H1 (cell line): ENCODE measurements around the gene LHFPL6. TPM values are rescaled to one million over a fixed set of nuclear protein-coding genes. Genes with fewer than 3 reads are reported as not detected.

Experiments used
- CTCF ChIA-PET: fragments of 300-600 bp; sonication (Branson Sonifier 250); formaldehyde crosslinking; loops from one replicate; lab custom pipeline; 2021; ENCODE audit not compliant: partially characterized antibody; lab: Charles Lee
- POLR2A ChIA-PET: fragments of 300-600 bp; sonication (Branson Sonifier 250); formaldehyde crosslinking; loops from one replicate; lab custom pipeline; 2021; ENCODE audit warnings: inconsistent platforms; ENCODE audit not compliant: partially characterized antibody; lab: Charles Lee
- DNase-seq, 2 experiments: peaks; one replicate each; pipeline versions ENCODE4 v3.0.0 to v3.0.0-alpha.2; 2010 to 2022; ENCODE audit warnings: low spot score in 2 of 2, low read depth in 1 of 2, mixed read lengths in 1 of 2
- FAIRE-seq: peaks from 2 replicates; lab custom pipeline; 2011; peaks lifted over from hg19 to GRCh38; lab: Jason Lieb, UNC
- H2AFZ ChIP-seq: 2 replicates; pipeline ENCODE4 v1.8.1; 2012; ENCODE audit warnings: low read length, inconsistent platforms
- H2AK5ac ChIP-seq: 2 replicates; pipeline ENCODE4 v1.6.1; 2013; ENCODE audit warnings: low read depth, low read length
- H2BK120ac ChIP-seq: replicated peaks from 2 replicates; pipeline ENCODE3; 2013; ENCODE audit warnings: low read depth, low read length, inconsistent platforms
- H2BK12ac ChIP-seq: 2 replicates; pipeline ENCODE4 v1.6.1; 2013; ENCODE audit warnings: low read depth, low read length
- H2BK15ac ChIP-seq: 2 replicates; pipeline ENCODE4 v1.6.1; 2013; ENCODE audit warnings: low read length
- H2BK20ac ChIP-seq: 2 replicates; pipeline ENCODE4 v1.6.1; 2013; ENCODE audit warnings: low read length
- H2BK5ac ChIP-seq: 2 replicates; pipeline ENCODE4 v1.6.1; 2013; ENCODE audit warnings: low read depth, low read length
- H3K14ac ChIP-seq: 2 replicates; pipeline ENCODE4 v1.6.1; 2013; ENCODE audit warnings: inconsistent platforms; ENCODE audit not compliant: insufficient read length
- H3K18ac ChIP-seq: 2 replicates; pipeline ENCODE4 v1.6.1; 2013; ENCODE audit warnings: low read length; ENCODE audit errors: extremely low read depth
- H3K23ac ChIP-seq: 2 replicates; pipeline ENCODE4 v1.6.1; 2013; ENCODE audit warnings: inconsistent platforms; ENCODE audit not compliant: insufficient read length
- H3K23me2 ChIP-seq: 2 replicates; pipeline ENCODE4 v1.6.1; 2013; ENCODE audit warnings: low read depth, low read length
- H3K27ac ChIP-seq: 2 replicates; pipeline ENCODE4 v1.6.1; 2011; ENCODE audit warnings: low read depth, low read length, inconsistent platforms
- H3K27me3 ChIP-seq, 4 experiments: replicated peaks in 1 of 4; 1 replicate in 1 of 4; 2 replicates in 3 of 4; pipeline versions ENCODE4 v1.6.1 to v1.8.1; 2011 to 2013; ENCODE audit warnings: low read length in 3 of 4, mild to moderate bottlenecking in 3 of 4, inconsistent platforms in 2 of 4, mixed read lengths in 2 of 4, moderate library complexity in 1 of 4; ENCODE audit not compliant: control insufficient read depth in 3 of 4, insufficient read depth in 3 of 4; ENCODE audit errors: extremely low read depth in 1 of 4
- H3K36me3 ChIP-seq, 4 experiments: 2 replicates each; pipeline versions ENCODE4 v1.6.1 to v1.8.1; 2011 to 2013; ENCODE audit warnings: mild to moderate bottlenecking in 4 of 4, low read length in 3 of 4, moderate library complexity in 2 of 4, control low read depth in 1 of 4, inconsistent platforms in 1 of 4; ENCODE audit not compliant: insufficient read depth in 4 of 4, control insufficient read depth in 2 of 4
- H3K4ac ChIP-seq: replicated peaks from 2 replicates; pipeline ENCODE3; 2013; ENCODE audit warnings: low read length, low read depth, mixed read lengths, inconsistent platforms; ENCODE audit not compliant: insufficient read length
- H3K4me1 ChIP-seq, 4 experiments: replicated peaks in 1 of 4; 1 replicate in 1 of 4; 2 replicates in 3 of 4; pipeline versions ENCODE4 v1.6.1 to v1.8.1; 2011 to 2013; ENCODE audit warnings: low read length in 3 of 4, inconsistent platforms in 2 of 4, mixed read lengths in 1 of 4; ENCODE audit not compliant: insufficient read depth in 4 of 4, control insufficient read depth in 3 of 4
- H3K4me2 ChIP-seq, 2 experiments: 2 replicates each; pipeline versions ENCODE4 v1.6.1 to v1.8.1; 2011 to 2013; ENCODE audit warnings: low read depth in 2 of 2, low read length in 2 of 2, control low read depth in 1 of 2, inconsistent platforms in 1 of 2, mild to moderate bottlenecking in 1 of 2; ENCODE audit not compliant: insufficient read depth in 1 of 2
- H3K4me3 ChIP-seq, 4 experiments: fragments of 200-600, 300-600 bp in 1 of 4; sonication (generic), shearing (Covaris generic), sonication (Bioruptor Twin) in 1 of 4; 2 replicates each; pipeline versions ENCODE4 v1.5.1 to v1.8.1; 2011 to 2016; ENCODE audit warnings: low read length in 4 of 4, low read depth in 3 of 4, control low read depth in 2 of 4, inconsistent platforms in 2 of 4, mild to moderate bottlenecking in 2 of 4, mixed read lengths in 1 of 4, moderate library complexity in 1 of 4; ENCODE audit not compliant: insufficient read depth in 2 of 4; ENCODE audit errors: extremely low read depth in 1 of 4
- H3K56ac ChIP-seq: replicated peaks from 2 replicates; pipeline ENCODE3; 2013; ENCODE audit warnings: low read depth, mild to moderate bottlenecking, mixed read lengths, low read length, inconsistent platforms; ENCODE audit not compliant: insufficient read length
- H3K79me1 ChIP-seq: 2 replicates; pipeline ENCODE4 v1.6.1; 2013; ENCODE audit warnings: low read depth, low read length, control low read depth
- H3K79me2 ChIP-seq, 2 experiments: 2 replicates each; pipeline versions ENCODE4 v1.6.1 to v1.8.1; 2012 to 2013; ENCODE audit warnings: low read length in 2 of 2, mild to moderate bottlenecking in 2 of 2, inconsistent platforms in 1 of 2; ENCODE audit not compliant: insufficient read depth in 2 of 2, control insufficient read depth in 1 of 2
- H3K9ac ChIP-seq, 4 experiments: replicated peaks in 1 of 4; 1 replicate in 1 of 4; 2 replicates in 3 of 4; pipeline versions ENCODE4 v1.6.1 to v1.8.1; 2011 to 2013; ENCODE audit warnings: low read depth in 3 of 4, low read length in 3 of 4, control low read depth in 2 of 4, mild to moderate bottlenecking in 2 of 4, moderate library complexity in 2 of 4, inconsistent platforms in 1 of 4; ENCODE audit errors: extremely low read depth in 1 of 4
- H3K9me3 ChIP-seq, 2 experiments: 2 replicates each; pipeline versions ENCODE4 v1.6.1 to v1.8.1; 2012 to 2013; ENCODE audit warnings: mild to moderate bottlenecking in 2 of 2, moderate library complexity in 2 of 2, control low read depth in 1 of 2, inconsistent platforms in 1 of 2, low read depth in 1 of 2, low read length in 1 of 2, mixed read lengths in 1 of 2; ENCODE audit not compliant: insufficient read depth in 2 of 2
- H4K20me1 ChIP-seq, 2 experiments: replicated peaks in 1 of 2; 2 replicates each; pipeline versions ENCODE3 to v1.8.1; 2011 to 2013; ENCODE audit warnings: inconsistent platforms in 2 of 2, low read length in 2 of 2, mild to moderate bottlenecking in 1 of 2; ENCODE audit not compliant: insufficient read depth in 2 of 2, control insufficient read depth in 1 of 2
- H4K5ac ChIP-seq: 2 replicates; pipeline ENCODE4 v1.6.1; 2013; ENCODE audit warnings: low read length, low read depth, mixed read lengths, inconsistent platforms; ENCODE audit not compliant: insufficient read length
- H4K8ac ChIP-seq: 2 replicates; pipeline ENCODE4 v1.8.0; 2013; ENCODE audit warnings: mild to moderate bottlenecking, moderate library complexity, low read length, inconsistent platforms; ENCODE audit not compliant: insufficient read depth; ENCODE audit errors: extremely low read depth
- H4K91ac ChIP-seq: replicated peaks from 2 replicates; pipeline ENCODE3; 2013; ENCODE audit warnings: low read length, mixed read lengths, inconsistent platforms; ENCODE audit not compliant: insufficient read length
- WGBS, 2 experiments: shearing (Covaris generic) in 1 of 2; methylation state at CpG; one replicate each; pipeline versions ENCODE4 v1.1.6 to v1.1.7; 2013 to 2015; ENCODE audit warnings: low lambda C conversion rate in 2 of 2, mixed read lengths in 2 of 2, inconsistent platforms in 1 of 2, low coverage in 1 of 2, missing lambda C conversion rate in 1 of 2; ENCODE audit not compliant: insufficient replicate concordance in 2 of 2, insufficient coverage in 1 of 2, insufficient read length in 1 of 2; ENCODE audit errors: extremely low coverage in 1 of 2, missing lambda C conversion rate in 1 of 2; 5-methylcytosine and 5-hydroxymethylcytosine counted together
- polyA plus RNA-seq, 7 experiments: library from polyadenylated mRNA; depleted of rRNA in 3 of 7; stranded (reverse) in 5 of 7; unstranded in 2 of 7; fragments of >200 nt in 5 of 7; fragments of 200-250 nt in 2 of 7; gene quantifications; 1 replicate in 5 of 7; 2 replicates in 1 of 7; 4 replicates in 1 of 7; pipeline versions ENCODE4 v1.2.1 to v1.2.3, GENCODE V29; 2011 to 2013; ENCODE audit warnings: missing spikeins in 2 of 7, mixed read lengths in 2 of 7
- total RNA-seq: library from RNA; stranded (reverse); fragmentation: NEBNext Ultra II Directional; extraction: Animal tissue kit (Norgen Biotek cat#: 25700); gene quantifications from 2 replicates; pipeline ENCODE4 v1.2.1, GENCODE V29; 2021
- TF ChIP-seq, protein P1 (sequence below): IDR thresholded peaks from 2 replicates; pipeline ENCODE4 v1.6.1; 2011; ENCODE audit warnings: low read depth, mild to moderate bottlenecking, low read length; ENCODE audit not compliant: insufficient read depth

LHFPL6 gene
- total and polyA plus RNA-seq, 2 of the 8 experiments (the other 6 are each of a cell fraction or from before 2014, with no cell fraction given), result 7.6 to 17.0 TPM

DNA sequence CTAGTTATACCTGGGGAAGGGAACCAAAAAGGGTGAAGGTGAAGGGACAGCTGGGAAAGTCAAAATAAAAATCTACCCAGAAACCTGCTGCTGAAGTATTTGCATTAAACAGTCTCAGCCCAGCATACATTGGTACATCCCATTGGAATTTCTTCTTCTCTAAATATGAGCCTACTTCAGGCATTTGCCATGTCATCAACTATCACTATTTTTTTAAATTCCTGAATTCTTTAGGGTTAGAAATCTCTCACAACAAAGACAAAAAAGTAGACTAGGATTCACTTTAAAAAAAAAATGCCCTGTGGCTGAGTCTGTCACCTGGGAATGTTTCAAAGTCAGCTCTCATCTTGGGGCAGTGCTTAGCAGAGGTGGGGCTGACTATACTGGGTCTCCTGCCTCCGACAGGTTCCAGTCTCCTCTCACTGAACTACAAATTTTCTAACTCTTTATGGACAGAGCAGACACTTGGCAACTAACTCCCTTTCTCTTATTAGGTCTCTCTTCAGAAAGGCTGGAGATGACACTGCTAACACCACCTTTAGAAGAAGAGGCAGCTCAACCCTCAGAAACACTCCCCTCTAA is 141.2 kb downstream of the LHFPL6 start:
- 85% methylated on average over 1 of the region's 1 CpG; no CpG with 5 or more reads in 1 of the 2 experiments for WGBS, 2 experiments
- no peaks in the 10 kb centered on the region for H3K79me2 ChIP-seq
- H3K4me1 ChIP-seq, result peaks cover 0 to 5% (median 0%) of the 10 kb centered on the region in 4 experiments; a peak in 1 of 7 replicates
- H4K8ac ChIP-seq, result no peak overlapping the region
- H3K14ac ChIP-seq, result no peak overlapping the region
- FAIRE-seq (no peak), DNase-seq (no peak)
- peaks cover 2% of the 10 kb centered on the region; the same call in 1 of the 2 replicates for H3K23me2 ChIP-seq
- no peak overlapping the region for H3K4me3 ChIP-seq
- no peaks in the 10 kb centered on the region for H3K79me1 ChIP-seq
- H2BK12ac ChIP-seq, result no peak overlapping the region
- H3K56ac ChIP-seq, result no peak overlapping the region
- no peak overlapping the region for H3K9ac ChIP-seq
- H4K20me1 ChIP-seq, result no peaks in the 10 kb centered on the region
- no peak overlapping the region for H2AK5ac ChIP-seq
- TF ChIP-seq, protein P1, sequence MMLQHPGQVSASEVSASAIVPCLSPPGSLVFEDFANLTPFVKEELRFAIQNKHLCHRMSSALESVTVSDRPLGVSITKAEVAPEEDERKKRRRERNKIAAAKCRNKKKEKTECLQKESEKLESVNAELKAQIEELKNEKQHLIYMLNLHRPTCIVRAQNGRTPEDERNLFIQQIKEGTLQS, result no peak
- H2BK5ac ChIP-seq, result no peak overlapping the region
- no peak overlapping the region for H3K18ac ChIP-seq
- H3K27ac ChIP-seq, result no peak overlapping the region
- H3K27me3 ChIP-seq, result no peaks in the 10 kb centered on the region
- ChIA-PET CTCF (interaction anchor here (0.6 to 1.2 kb wide), 4 partner anchors 11 to 125 kb away, joined by 3 read pairs; no protein-coding TSS in a partner anchor), POLR2A (no interaction called here)
- no peak overlapping the region for H4K91ac ChIP-seq
- no peak overlapping the region for H2BK20ac ChIP-seq
- peaks cover 0 to 4% of the 10 kb centered on the region in 2 experiments; a peak in 1 of 4 replicates for H3K9me3 ChIP-seq
- H4K5ac ChIP-seq, result no peak overlapping the region
- no peak overlapping the region for H2BK15ac ChIP-seq
- H3K23ac ChIP-seq, result no peak overlapping the region
- no peak overlapping the region for H2AFZ ChIP-seq
- H2BK120ac ChIP-seq, result no peak overlapping the region
- H3K4ac ChIP-seq, result no peak overlapping the region
- no peak overlapping the region for H3K4me2 ChIP-seq
- H3K36me3 ChIP-seq, result no peaks in the 10 kb centered on the region
